ENCODE results near the gene UIMC1. TPM values are rescaled to one million over a fixed set of nuclear protein-coding genes. Genes with fewer than 3 reads are reported as not detected.
"Not testable (repeated sequence)": the region's sequence is repeated elsewhere in the genome, so short reads cannot be mapped to it uniquely, and the experiment has no call there.

The UIMC1 gene
- total RNA-seq, 1 donor, result 15.3 TPM

DNA sequence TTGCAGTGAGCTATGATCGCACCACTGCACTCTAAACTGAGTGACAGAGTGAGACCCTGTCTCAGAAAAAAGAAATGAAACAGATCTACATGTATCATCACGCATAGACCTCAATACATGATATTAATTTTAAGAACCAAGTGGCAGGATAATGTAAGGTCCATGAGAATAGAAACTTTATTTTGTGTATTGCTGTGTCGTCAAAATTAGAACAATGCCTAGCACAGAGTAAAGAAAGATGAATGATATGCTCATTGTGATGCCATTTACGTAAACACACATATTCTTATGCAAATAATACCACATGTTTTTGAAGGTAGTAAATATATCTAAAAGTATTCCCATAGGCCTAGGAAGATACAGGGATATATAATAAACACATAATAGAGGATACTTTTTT lies 3.6 kb upstream of the UIMC1 start:
- DNase-seq (ENCODE audit: low read depth in 2 of 3, low spot score in 2 of 3), result no peak

DNA sequence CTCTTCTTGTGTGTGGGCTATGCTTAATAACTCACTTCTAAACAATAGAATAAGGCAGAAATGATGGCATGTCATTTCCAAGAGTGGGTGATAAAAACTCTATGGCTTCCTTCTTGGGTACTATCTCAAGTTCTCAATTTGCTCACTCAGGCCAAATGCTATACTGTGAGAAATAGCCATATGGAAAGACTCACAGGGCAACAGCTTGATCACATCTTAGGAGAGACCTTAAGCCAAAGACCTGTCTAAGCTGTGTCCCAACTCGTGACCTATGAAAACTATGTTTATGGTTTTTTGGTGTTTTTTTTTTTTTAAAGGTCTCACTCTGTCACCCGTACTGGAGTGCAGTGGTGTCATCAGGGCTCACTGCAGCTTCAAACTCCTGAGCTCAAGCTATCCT lies 2.1 kb upstream of the UIMC1 start:
- DNase-seq (ENCODE audit: low read depth in 2 of 3, low spot score in 2 of 3), result no peak

DNA sequence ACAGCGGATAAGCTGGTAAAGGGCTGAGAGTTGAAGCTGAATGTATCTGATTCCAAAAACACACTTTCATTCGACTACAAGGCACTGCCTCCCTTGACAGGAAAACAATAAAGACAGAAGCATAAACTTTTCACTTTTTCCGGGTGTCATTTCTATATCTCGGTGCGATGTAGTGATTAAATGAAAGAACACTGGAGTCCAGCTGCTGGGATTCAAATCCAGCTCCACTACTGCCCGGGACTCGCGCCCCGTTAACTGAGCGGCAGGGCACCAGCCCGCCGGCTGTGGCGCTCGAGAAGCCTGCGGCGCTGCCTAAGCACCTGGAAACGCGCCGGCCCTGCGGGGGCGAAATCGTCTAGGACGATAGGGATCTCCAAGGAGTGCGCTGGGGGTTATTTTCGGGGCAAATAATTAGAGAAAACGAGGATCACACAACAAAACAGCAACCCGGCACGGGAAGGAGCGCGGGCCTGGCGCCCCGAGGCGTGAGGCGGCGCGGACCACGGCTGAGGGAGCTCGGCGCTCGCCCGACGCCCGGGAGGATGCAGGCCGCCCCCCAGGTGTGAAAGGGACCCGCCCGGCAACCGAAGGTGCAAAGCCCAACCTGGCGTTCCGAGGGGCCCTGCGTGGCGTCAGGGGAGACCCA lies 837 bp downstream of the UIMC1 start:
- peak; percentile 49 to 69 (median 64) for DNase-seq (ENCODE audit: low read depth in 2 of 3, low spot score in 2 of 3)

DNA sequence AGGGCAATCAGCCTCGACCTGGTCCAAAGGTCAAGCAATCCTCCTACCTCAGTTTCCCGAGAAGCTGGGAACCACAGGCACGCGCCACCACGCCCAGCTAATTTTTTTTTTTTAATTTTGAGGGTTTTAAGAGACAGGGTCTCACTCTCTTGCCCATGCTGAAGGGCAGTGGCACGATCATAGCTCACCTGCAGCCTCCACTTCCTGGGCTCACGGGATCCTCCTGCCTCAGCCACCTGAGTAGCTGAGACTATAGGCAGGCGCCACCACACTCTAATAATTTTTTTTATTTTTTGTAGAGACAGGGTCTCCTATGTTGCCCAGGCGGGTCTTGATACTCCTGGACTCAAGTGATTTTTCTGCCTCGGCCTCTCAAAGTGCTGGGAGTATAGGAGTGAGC lies 1.6 kb downstream of the UIMC1 start:
- DNase-seq (ENCODE audit: low read depth in 2 of 3, low spot score in 2 of 3), result no peak

DNA sequence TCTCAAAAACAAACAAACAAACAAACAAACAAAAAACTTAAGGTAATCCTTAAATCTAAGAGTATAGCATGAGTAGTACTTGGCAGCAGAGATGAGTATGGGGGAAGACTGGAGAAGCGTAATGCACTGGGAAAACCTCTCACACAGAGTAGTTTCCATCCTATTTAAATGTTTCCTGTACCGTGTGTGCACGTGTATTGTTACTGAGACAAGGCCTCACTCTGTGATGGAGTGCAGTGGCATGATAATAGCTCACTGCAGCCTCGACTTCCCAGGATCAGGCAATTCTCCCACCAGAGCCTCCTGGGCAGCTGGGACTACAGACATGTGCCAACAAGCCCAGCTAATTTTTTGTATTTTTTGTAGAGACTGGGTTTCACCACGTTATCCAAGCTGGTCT lies 2.9 kb downstream of the UIMC1 start:
- no peak for DNase-seq (ENCODE audit: low read depth in 2 of 3, low spot score in 2 of 3)

DNA sequence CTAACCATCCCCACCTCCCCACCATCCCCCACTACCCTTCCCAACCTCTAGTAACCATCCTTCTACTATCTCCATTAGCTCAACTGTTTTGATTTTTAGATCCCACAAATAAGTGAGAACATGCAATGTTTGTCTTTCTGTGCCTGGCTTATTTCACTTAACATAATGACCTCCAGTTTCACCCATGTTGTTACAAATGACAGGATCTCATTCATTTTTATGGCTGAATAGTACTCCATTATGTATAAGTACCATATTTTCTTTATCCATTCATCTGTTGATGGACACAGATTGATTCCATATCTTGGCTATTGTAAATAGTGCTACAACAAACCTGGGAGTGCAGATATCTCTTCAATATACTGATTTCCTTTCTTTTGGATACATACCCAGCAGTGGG lies 7.1 kb downstream of the UIMC1 start:
- not testable (repeated sequence) for DNase-seq (ENCODE audit: low read depth in 2 of 3, low spot score in 2 of 3)

DNA sequence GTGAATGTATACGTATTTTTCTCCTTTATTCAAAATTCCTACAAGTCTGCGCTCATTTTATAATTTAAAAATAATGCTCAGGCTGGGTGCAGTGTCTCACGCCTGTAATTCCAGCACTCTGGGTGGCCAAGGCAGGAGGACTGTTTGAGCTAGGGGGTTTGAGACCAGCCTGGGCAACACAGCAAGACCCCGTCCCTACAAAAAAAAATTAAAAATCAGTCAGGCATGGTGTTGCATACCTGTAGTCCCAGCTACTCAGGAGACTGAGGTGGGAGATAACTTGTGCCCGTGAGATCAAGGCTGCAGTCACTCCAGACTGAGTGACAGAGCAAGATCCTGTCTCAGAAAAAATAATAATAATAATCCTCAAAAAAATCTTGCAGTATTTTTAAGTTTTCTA lies 7.8 kb downstream of the UIMC1 start:
- no peak for DNase-seq (ENCODE audit: low read depth in 2 of 3, low spot score in 2 of 3)

DNA sequence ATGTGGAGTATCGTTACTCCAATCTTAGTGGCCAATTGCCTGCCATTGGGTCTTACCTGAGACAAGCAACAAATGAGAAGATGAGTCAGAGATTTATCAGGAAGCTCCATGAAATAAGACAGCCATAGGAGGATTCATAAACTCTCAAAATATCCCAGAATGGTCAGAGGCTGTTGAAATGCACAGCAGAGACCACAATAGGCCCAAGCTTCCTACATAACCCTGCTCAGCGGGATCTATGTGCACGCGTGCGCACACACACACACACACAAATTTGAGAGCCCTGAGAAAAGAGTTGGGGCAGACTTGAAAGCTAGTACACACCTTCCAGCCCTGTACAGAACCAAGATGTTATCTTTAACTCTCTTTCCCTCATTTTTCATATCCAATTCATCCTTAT lies 9.8 kb downstream of the UIMC1 start:
- DNase-seq (ENCODE audit: low read depth in 2 of 3, low spot score in 2 of 3), result no peak

DNA sequence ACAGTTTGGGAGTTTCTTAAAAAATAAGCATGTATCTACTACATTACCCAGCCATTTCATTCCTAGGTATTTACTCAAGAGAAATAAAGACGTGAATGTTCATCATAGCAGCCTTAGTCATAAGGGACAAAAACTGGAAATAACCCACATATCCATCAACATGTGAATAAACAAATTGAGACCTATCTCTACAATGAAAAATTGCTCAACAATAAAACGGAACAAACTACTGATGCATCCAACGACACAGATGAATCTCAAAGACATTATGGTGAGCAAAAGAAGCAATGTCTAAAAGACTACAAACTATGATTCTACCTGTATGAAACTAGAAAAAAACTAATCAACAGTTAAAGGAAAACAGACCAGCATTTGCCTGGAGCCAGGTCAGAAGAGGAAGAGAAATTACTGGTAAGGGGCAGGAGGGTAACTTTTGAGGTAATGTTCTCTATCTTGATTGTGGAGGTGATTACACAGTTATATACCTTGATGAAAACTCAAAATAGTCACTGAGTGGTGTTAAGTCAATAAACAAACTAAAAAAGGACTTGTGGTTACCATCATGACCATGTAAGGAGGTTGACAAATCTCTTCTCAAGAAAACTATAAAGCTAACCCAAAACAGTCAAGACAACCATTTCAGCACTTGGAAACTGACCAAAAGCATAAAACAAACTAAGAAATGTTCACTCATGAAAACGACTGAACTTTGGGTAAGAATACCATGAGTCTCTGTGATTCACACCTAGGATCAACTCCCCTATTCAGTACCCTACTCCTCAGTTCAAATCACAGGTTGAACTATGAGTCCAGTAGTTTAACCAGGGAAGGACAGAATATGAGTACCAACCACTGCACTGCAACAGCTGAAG lies 10.4 kb downstream of the UIMC1 start:
- DNase-seq (ENCODE audit: low read depth in 2 of 3, low spot score in 2 of 3), result no peak

DNA sequence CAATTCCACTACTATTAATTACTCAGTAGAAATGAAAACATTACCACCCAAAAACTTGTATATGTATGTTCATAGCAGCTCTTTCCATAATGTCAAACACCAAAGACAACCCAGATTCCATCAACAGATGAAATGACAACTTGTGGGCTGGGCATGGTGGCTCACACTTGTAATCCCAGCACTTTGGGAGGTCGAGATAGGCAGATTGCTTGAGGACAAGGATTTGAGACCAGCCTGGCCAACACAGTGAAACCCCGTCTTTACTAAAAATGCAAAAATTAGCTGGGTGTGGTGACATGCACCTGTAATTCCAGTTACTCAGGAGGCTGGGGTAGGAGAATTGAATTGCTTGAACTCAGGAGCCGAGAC lies 11.5 kb downstream of the UIMC1 start:
- no peak for DNase-seq (ENCODE audit: low read depth in 2 of 3, low spot score in 2 of 3)

DNA sequence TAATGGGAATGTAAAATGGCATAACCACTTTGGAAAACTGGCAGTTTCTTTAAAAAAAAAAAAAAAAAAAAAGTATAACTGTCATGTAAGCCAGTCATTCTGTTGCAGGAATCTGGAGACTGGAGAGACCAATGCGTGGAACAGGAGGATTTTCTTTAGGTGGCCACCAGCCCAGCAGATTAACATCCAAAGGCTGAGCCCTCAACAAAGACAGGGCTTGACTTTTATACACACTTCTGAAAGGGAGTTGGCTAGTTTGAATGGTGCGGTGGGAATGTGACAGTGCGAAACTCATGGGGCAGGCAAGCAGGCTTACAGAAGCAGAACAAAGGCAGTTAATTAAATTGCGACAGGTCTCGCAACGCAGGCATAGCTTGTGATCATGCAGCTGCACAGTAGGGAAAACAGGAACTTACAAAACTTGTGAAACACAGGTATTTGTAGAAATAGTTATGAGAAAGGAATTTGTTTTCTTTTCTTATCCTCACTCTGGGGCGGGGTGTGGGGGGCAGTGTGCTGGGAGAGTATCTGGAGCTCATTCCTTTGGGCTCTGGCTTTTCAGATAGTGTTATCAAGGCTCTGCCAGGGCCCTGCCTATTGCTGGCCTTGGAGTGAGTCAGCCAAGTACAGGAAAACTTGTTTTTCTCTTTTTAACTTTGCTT lies 12.0 kb downstream of the UIMC1 start:
- peak in 2 of 3 donors; percentile 59 to 78 for DNase-seq (ENCODE audit: low read depth in 2 of 3, low spot score in 2 of 3)

DNA sequence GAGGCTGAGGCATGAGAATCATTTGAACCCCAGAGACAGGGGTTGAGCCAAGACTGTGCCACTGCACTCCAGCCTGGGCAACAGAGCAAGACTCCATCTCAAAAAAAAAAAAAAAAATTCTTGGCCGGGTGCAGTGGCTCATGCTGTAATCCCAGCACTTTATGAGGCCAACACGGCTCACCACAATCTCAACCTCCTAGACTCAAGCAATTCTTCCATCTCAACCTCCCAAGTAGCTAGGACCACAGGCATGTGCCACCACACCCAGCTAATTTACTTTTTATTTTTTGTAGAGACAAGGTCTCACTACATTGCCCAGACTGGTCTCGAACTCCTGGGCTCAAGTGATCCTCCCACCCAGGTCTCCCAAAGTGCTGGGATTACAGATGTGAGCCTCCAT lies 13.5 kb downstream of the UIMC1 start:
- not testable (repeated sequence) for DNase-seq (ENCODE audit: low read depth in 2 of 3, low spot score in 2 of 3)

DNA sequence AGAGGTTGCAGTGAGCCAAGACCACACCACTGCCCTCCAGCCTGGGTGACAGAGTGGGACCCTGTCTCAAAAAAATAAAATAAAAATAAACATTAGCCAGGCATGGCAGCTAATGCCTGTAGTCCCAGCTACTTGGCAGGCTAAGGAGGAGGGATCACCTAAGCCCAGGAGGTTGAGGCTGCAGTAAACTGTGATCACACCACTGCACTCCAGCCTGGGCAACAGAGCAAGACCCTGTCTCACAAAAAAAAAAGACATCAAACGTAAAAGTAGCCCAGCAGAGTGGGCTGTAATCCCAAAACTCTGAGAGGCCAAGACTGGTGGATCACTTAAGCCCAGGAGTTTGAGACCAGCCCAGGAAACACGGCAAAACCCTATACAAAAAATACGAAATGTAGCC lies 19.0 kb downstream of the UIMC1 start:
- DNase-seq (ENCODE audit: low read depth in 2 of 3, low spot score in 2 of 3), result no peak

DNA sequence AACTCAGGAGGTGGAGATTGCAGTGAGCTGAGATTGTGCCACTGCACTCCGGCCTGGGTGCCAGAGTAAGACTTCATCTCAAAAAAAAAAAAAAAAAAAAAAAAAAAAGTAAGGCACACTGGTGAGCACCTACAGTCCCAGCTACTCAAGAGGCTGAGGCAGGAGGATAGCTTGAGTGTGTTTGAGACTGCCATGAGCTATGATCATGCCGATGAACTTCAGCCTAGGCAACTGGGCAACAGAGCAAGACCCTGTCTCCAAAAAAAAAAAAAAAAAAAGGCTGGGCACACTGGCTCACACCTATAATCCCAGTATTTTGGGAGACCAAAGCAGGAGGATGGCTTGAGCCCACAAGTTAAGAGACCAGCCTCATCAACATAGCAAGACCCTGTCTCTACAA lies 20.3 kb downstream of the UIMC1 start:
- DNase-seq (ENCODE audit: low read depth in 2 of 3, low spot score in 2 of 3), result no peak

DNA sequence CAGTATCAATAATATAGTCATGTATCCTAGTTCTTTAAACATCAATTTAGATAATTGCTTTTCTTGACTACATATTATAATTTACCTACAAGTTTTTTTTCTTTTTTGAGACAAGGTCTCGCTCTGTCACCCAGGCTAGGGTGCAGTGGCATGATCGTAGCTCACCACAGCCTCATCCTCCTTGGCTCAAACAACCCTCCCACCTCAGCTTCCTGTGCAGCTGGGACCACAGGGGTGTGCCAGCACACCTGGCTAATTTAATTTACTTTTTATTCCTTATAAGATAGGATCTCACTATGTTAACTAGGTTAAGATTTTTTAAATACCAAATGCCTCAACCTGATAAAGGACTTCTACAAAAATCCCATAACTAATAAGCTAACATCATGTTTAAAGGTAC lies 21.1 kb downstream of the UIMC1 start:
- DNase-seq (ENCODE audit: low read depth in 2 of 3, low spot score in 2 of 3), result peak in 1 of 3 donors; percentile 18

DNA sequence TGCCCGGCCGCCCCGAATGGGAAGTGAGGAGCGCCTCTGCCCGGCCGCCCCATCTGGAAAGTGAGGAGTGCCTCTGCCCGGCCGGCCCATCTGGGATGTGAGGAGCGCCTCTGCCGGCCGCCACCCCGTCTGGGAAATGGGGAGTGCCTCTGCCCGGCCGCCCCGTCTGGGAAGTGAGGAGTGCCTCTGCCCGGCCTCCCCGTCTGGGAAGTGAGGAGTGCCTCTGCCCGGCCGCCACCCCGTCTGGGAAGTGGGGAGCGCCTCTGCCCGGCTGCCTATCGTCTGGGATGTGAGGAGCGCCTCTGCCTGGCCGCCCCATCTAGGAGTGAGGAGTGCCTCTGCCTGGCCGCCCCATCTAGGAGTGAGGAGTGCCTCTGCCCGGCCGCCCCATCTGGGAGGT lies 22.4 kb downstream of the UIMC1 start:
- DNase-seq (ENCODE audit: low read depth in 2 of 3, low spot score in 2 of 3), result not testable (repeated sequence)

DNA sequence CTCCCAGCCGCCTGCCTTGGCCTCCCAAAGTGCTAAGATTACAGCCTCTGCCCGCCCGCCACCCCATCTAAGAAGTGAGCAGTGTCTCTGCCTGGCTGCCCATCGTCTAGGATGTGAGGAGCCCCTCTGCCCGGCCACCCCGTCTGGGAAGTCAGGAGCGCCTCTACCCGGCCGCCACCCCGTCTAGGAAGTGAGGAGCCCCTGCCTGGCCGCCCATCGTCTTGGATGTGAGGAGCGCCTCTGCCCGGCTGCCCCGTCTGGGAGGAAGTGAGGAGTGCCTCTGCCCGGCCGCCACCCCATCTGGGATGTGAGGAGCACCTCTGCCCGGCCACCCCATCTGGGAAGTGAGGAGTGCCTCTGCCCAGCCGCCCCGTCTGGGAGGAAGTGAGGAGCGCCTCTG lies 23.0 kb downstream of the UIMC1 start:
- not testable (repeated sequence) for DNase-seq (ENCODE audit: low read depth in 2 of 3, low spot score in 2 of 3)

DNA sequence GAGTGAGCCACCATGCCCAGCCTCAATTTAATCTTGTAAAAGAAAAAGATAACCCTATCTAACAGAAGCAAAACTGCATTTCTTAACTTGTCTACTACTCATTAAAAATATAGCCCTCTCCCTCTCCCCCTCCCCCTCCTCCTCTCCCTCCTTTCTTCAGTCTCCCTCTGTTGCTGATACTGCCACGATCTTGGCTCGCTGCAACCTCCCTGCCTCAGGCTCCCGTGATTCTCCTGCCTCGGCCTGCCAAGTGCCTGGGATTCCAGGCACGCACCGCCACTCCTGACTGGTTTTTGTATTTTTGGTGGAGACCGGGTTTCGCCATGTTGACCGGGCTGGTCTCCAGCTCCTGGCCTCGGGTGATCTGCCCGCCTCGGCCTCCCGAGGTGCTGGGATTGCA lies 23.5 kb downstream of the UIMC1 start:
- not testable (repeated sequence) for DNase-seq (ENCODE audit: low read depth in 2 of 3, low spot score in 2 of 3)

DNA sequence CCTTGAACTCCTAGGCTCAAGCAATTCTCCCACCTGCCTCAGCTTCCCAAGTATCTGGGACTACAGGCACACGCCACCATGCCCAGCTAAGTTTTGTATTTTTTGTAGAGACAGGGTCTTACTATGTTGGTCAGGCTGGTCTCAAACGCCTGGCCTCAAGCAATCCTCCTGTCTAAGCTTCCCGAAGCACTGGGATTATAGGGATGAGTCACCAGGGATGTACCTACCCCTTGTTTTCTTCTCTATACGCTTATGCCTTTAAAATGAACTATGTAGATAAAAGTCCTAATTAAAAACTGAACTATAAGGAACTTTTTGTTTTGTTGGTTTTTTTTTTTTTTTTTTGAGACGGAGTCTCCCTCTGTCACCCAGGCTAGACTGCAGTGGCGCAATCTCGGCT lies 25.8 kb downstream of the UIMC1 start:
- no peak for DNase-seq (ENCODE audit: low read depth in 2 of 3, low spot score in 2 of 3)

DNA sequence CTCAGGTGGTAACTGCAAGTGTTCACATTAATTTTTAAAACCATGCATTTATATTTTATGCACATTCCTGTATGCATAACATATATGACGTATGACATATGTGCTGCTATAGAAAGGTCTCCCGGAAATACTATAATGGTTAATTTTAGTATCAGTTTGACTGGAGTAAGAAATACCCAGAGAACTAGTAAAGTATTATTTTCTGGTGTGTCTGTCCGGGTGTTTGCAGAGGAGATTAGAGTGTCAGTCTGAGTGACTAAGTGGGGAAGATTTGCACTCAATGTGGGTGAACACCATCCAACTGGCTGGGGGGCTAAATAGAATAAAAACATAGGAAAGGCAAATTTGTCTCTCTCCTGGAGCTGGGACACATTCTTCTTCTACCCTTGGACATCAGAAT lies 26.9 kb downstream of the UIMC1 start:
- no peak for DNase-seq (ENCODE audit: low read depth in 2 of 3, low spot score in 2 of 3)

DNA sequence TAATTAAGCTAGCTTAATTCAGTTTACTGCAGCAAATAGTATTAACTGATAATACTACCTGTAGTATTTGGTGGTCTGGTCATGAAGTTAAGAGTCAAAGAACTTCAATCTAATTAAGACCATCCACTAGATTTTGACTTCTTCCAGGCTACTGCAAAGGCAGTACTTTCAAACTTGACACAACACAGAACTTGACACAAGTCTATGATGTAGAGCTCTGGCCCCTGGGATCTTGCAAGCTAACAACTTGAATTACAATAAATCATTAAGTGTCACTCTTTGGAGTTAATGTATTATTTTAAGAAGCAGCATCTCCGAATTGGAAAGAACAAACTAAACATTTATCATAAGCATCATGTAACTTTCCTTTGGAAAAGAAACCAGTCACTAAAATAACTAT lies 40.9 kb downstream of the UIMC1 start:
- no peak for DNase-seq (ENCODE audit: low read depth in 2 of 3, low spot score in 2 of 3)

DNA sequence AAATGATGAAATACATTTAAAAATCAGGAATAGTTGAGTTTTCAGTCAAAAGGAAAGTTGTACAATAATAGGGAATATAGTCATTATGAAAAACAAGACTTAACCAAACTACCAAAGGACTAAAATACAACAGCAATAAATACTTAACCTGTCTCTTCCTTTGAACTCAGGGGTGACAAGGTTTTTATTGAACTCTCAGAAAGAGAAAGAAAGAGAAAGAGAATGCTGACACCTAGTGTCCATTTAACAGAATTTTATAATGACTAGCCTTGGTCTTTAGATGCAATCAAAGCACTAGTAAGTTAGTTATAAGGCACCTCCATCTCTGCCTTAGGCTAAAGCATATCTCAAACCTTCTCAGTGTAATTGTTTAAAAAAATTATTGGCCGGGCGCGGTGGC lies 47.5 kb downstream of the UIMC1 start:
- peak in 2 of 3 donors; percentile 33 to 75 for DNase-seq (ENCODE audit: low read depth in 2 of 3, low spot score in 2 of 3)

All from hematopoietic multipotent progenitor cell (in vitro differentiated cells).